ENCODE data around the gene ATG101.

GRCh38 chr12:52091061-52091460, 21.3 kb downstream of the ATG101 start:
- TF ChIP-seq CSDC2 (CRISPR knock-in tag; IDR thresholded peaks at IDR 0.05), result no peak
- TF ChIP-seq GLIS3 (CRISPR knock-in tag; IDR thresholded peaks at IDR 0.05), result no peak
- TF ChIP-seq ARNTL (CRISPR knock-in tag; IDR thresholded peaks at IDR 0.05; ENCODE audit: borderline replicate concordance, low read depth), result no peak
- no peak for TF ChIP-seq OSR1 (CRISPR knock-in tag; IDR thresholded peaks at IDR 0.05)
- TF ChIP-seq ZFP30 (CRISPR knock-in tag; IDR thresholded peaks at IDR 0.05), result no peak
- TF ChIP-seq PATZ1 (CRISPR knock-in tag; IDR thresholded peaks at IDR 0.05; ENCODE audit: borderline replicate concordance), result no peak
- no peak for TF ChIP-seq ZFP3 (CRISPR knock-in tag; IDR thresholded peaks at IDR 0.05)
- no peak for TF ChIP-seq ZNF565 (CRISPR knock-in tag; conservative IDR thresholded peaks at IDR 0.05; ENCODE audit: low read depth)
- no peak for TF ChIP-seq TOX (CRISPR knock-in tag; IDR thresholded peaks at IDR 0.05; ENCODE audit: borderline replicate concordance)
